Activated T-helper 1 cell treated with anti-CD3 and anti-CD28 coated beads, Interleukin-2, amount 50 U/mL, for 16 hours (primary cell): ENCODE data around the gene ZBTB25.
A peak's percentile ranks its signal among the peaks of the same experiment; 100 is the strongest.
"Not testable (repeated sequence)": the region's sequence is repeated elsewhere in the genome, so short reads cannot be mapped to it uniquely, and the experiment has no call there.

Experiments used
- DNase-seq, 2 donors: peaks; one replicate each; pipeline ENCODE4 v3.0.0-alpha.2; 2020; ENCODE audit warnings: low read depth in 1 of 2, low spot score in 1 of 2

Gene ZBTB25

DNA sequence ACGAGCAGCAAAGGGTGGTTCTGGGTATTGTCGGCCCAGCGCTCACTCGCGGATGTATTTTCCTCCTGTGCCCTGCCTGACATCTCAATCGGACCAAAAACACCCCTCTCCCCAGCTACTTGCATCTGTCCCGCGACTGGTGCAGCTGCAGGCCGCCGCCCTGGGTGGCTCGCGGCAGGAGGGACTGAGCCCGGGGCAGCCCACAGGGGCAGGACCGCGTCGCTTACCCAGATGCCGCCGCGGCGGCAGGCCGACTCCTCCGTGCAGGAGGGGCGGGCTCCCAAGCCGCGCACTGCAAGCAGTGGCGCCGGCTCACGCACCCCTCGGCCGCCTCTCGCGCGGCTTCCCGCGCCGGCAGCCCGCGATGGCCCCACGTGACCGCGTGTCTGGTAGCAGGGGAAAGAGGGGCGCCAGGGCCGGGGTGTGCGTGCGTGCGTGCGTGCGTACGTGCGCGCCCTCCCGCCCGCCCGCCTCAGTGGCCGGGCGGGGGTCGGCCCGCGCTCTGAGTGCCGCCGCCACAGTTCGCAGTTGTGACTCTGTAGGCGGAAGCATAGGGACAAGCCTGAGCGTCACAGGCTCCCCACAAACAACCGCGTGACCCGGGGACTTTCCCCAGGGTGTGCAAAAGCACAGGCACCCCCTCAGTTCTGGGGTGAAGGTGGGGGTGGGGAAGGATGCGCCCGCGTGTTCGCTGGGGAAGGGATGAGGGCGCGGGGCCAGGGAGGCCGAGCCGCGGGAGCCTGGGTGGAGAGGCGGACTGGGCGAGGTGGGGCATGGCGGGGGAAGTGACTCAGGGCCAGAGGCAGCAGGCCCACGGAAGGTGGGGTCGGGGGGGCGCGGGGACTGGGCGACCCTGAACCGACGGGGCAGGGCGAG is at the start of gene ZBTB25:
ZBTB25 (minus strand) TSS at position 405 of the 876 bp plus-strand sequence. CDS start 13,305 bp downstream, outside the sequence.
- peak; percentile 88 to 93 for DNase-seq

DNA sequence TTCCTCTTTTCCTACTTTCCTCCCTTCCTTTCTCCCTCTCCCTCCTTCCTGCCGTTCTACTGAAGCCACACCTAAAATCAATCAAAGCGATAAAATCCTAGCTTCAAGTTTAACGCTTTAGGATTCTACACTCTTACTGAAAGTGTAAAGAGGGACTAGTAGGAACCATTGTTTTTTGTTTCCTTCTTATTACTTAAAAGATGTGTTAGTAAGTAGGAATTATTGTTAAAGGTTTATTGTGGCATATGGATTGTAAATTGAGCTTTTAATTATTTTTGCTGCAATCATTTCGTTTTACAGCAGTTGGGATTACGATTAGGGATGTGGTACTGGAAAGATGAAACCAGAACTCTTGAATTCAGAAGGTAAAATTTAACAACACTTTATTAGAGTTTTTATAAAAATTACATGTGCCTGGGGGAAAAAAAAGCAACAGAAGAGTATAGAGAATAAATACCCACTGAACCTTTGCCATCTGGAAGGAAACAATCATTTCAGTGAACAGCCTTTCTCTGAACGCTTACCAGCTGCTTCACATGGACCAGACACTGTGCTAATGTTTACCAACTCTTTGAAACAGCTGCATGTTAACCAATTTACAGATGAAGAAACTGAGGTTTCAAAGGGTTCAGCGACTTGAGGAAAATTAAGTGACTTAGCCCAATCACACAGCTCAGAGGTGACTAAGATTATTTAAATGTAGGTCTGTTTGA is 47.1 kb upstream of the ZBTB25 start:
- DNase-seq = no peak

DNA sequence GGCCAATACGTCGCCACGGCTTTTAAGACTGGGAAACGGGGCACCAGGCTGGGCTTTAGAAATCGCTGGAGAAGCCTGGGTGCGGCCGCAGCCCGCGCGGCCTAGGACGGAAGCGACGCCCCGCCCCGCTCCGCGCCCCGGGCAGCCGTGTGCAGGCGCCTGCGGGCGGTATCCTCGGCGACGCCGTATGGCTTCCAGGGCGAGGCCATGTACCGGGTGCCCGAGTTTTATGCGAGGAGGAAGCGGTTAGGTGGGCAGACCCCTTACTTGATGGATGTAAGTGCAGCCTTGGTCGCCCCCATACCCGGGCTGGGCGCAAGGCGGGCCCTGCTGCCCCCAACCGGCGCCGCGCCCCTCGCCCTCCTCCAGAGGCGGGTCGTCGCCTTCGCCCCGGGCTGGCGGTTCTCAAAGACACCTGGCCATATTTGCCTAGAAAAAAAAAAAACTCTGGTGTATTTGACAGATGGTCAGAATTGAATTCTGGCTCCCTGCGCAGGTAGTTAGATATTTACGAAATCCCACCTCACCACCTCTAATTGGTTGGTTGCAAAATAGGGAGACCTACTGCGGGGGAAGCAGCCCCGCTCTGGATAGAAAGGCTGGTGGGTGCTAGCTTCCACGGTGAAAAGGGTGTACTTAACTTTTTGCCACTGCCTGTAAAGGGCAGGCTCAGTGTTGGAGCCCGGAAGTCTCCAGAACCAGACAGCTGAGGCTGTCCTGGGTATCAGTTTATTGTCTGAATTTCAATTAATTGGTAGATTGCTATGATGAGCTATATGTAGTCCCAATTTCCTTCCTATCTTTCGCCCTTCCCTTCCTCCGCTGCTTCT is 46.4 kb upstream of the ZBTB25 start, which contains the start of gene PPP1R36:
PPP1R36 (plus strand) TSS at position 171 of the 830 bp plus-strand sequence; CDS start at position 208, 37 bp downstream.
- no peak for DNase-seq

DNA sequence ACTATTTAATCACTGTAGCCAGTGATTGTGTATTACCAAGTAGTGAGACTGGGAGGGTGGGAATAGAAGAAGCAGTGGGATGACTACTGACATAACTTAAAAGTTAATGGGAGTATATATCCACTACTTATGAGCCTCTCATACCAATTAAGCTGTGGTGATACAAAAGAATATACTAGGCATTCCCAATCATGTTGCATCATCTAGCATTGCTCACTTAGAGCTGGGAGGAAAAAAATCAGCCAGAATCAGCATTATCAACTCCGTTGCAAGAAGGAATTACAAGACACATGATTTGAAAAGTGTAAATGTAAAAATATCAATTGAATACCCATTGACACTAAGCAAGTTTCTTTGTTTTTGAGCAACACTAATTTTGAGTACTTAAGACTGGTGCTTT is 45.4 kb upstream of the ZBTB25 start:
- no peak for DNase-seq

DNA sequence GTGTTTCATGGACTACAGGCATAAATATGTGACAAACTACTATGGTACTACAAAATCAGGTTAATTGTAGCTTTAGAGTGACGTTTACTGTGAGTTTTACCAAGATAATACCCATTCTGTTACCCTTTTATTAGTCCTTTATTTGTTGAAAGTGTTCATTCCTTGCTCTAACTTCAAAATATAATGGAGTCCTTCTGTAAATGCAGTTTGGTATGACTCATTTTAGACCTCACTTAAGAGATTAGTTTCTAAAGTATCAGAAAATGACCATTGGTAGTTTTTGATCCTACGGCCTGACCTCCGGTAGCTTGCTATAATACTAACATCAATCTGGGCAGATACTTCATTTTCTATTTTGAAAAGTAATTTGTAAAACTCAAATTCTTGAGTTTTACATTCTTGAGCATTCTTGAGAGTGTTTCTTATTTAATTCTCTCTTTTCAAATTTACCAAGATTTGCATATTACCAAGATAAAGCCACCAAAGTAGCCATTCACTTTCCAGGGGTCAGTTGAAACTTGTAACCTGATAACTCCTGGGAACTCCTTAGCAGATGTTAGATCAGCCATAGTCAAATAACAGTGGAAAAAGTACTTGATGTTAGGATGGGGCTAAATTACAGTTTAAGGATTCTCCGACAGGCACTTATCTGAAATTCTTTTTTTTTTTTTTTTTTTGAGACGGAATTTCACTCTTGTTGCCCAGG is 41.1 kb upstream of the ZBTB25 start:
- DNase-seq = no peak

GRCh38 chr14:64542836-64543201 is 39.2 kb upstream of the ZBTB25 start:
- DNase-seq = no peak

GRCh38 chr14:64541972-64542835 is 38.6 kb upstream of the ZBTB25 start:
- no peak for DNase-seq

- no peak for DNase-seq
Measured at GRCh38 chr14:64541261-64541971, 37.8 kb upstream of the ZBTB25 start.

DNA sequence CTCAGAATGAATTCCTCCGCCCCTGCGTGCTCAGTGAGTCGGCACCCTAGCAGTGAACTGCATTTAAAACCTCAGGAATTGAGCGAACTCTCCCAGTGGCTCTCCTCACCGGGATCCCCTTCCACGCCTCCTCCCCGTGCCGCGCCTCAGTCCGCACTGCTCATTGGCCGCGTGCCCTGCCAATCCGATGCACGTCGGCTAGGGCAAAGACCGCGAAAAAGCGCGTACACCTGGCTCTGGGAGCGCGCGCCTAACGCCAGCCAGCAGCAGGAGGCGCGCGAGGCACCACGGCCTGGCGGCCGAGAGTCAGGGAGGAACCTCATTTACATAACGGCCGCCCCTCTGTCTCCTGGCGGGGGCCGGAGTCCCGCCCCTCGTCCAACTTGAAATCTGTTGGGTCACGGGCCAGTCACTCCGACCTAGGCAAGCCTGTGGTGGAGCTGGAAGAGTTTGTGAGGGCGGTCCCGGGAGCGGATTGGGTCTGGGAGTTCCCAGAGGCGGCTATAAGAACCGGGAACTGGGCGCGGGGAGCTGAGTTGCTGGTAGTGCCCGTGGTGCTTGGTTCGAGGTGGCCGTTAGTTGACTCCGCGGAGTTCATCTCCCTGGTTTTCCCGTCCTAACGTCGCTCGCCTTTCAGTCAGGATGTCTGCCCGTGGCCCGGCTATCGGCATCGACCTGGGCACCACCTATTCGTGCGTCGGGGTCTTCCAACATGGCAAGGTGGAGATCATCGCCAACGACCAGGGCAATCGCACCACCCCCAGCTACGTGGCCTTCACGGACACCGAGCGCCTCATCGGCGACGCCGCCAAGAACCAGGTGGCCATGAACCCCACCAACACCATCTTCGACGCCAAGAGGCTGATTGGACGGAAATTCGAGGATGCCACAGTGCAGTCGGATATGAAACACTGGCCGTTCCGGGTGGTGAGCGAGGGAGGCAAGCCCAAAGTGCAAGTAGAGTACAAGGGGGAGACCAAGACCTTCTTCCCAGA is 36.9 kb upstream of the ZBTB25 start, which contains the start of gene HSPA2:
HSPA2 (plus strand) TSS at position 534 of the 995 bp plus-strand sequence; CDS start at position 643, 109 bp downstream.
- peak; percentile 81 to 91 for DNase-seq

- no peak for DNase-seq
Measured at GRCh38 chr14:64536488-64537245, 33.0 kb upstream of the ZBTB25 start.

GRCh38 chr14:64531567-64531966 is 27.9 kb upstream of the ZBTB25 start:
- DNase-seq = no peak

DNA sequence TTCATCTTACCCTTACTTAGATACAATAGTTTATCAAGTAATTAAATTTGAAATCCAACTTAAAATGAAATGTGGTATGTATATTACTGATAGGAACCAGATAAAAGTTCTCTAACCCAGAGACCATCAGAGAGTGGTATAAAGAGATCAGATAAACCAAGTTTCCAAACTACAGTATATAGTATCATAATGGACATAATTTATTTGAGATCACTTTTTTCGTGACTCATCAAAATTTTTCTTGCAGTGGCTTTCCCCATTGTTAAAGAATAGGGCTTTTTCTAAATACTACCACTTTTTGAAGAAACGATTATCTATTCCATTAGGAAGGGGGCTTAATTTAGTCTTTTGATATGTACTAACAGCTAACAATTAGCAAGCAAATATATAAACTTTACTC is 21.7 kb upstream of the ZBTB25 start:
- DNase-seq = no peak

DNA sequence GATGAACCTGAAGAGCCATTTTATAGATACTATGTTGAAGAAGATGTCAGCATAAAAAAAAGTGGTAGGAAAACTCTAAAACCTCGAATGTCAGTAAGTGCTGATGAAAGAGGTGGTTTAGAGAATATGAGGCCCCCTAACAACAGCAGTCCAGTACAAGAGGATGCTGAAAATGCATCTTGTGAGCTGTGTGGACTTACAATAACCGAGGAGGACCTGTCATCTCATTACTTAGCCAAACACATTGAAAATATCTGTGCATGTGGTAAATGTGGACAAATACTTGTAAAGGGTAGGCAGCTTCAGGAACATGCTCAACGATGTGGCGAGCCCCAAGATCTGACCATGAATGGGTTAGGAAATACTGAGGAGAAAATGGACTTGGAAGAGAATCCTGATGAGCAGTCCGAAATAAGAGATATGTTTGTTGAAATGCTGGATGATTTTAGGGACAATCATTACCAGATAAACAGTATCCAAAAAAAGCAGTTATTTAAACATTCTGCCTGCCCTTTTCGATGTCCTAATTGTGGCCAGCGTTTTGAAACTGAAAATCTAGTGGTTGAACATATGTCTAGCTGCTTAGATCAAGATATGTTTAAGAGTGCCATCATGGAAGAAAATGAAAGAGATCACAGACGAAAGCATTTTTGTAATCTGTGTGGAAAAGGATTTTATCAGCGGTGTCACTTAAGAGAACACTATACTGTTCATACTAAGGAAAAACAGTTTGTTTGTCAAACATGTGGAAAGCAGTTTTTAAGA is 19.1 kb upstream of the ZBTB25 start:
- no peak for DNase-seq

- no peak for DNase-seq
Measured at GRCh38 chr14:64520699-64521098, 17.1 kb upstream of the ZBTB25 start.

DNA sequence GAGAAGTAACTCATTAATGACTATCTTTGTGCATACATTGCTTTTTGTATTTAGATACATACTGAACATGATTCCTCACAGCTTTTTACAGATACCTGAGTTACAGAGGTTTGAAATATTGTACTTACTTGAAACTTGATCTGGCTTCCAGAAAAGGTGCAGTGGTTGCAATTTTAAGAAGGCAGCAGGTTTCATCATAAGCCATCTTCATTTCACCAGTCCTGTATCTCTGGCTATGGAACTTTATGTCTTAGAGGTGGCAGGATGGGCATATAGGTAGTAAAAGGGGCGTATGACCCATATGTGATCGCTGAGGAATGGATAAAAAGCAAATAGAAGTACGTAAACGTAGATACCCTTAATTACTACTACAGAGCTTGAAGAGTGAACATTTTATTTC is 14.6 kb upstream of the ZBTB25 start:
- no peak for DNase-seq

- not testable (repeated sequence) for DNase-seq
Measured at GRCh38 chr14:64517667-64518066, 14.0 kb upstream of the ZBTB25 start.
